HG03575 (cell line): ENCODE data around the gene AUTS2.

Experiments used
- ATAC-seq: cut with Tn5 transposase; IDR thresholded peaks from one replicate; pipeline ENCODE4 v1.9.1; 2021; ENCODE audit not compliant: unreplicated experiment, insufficient number of reproducible peaks, low FRiP score; ENCODE audit errors: extremely low read depth

Gene AUTS2

GRCh38 chr7:70040970-70041766, 442.9 kb downstream of the AUTS2 start:
- ATAC-seq = no peak

- no peak for ATAC-seq
Measured at GRCh38 chr7:70042533-70042932, 444.3 kb downstream of the AUTS2 start.

- no peak for ATAC-seq
Measured at GRCh38 chr7:70043015-70043538, 444.8 kb downstream of the AUTS2 start.

GRCh38 chr7:70044064-70044463, 445.8 kb downstream of the AUTS2 start:
- ATAC-seq = no peak

- no peak for ATAC-seq
Measured at GRCh38 chr7:70044525-70044924, 446.2 kb downstream of the AUTS2 start.

GRCh38 chr7:70044981-70045380, 446.7 kb downstream of the AUTS2 start:
- ATAC-seq = no peak

- ATAC-seq = no peak
Measured at GRCh38 chr7:70047384-70047783, 449.1 kb downstream of the AUTS2 start.

- ATAC-seq = no peak
Measured at GRCh38 chr7:70047891-70048448, 449.7 kb downstream of the AUTS2 start.

- no peak for ATAC-seq
Measured at GRCh38 chr7:70051726-70052125, 453.5 kb downstream of the AUTS2 start.

- no peak for ATAC-seq
Measured at GRCh38 chr7:70052691-70053090, 454.4 kb downstream of the AUTS2 start.

GRCh38 chr7:70053421-70053820, 455.1 kb downstream of the AUTS2 start:
- ATAC-seq = no peak

GRCh38 chr7:70053989-70054388, 455.7 kb downstream of the AUTS2 start:
- no peak for ATAC-seq

- ATAC-seq = no peak
Measured at GRCh38 chr7:70056363-70056762, 458.1 kb downstream of the AUTS2 start.

- ATAC-seq = no peak
Measured at GRCh38 chr7:70060298-70061068, 462.2 kb downstream of the AUTS2 start.

- ATAC-seq = no peak
Measured at GRCh38 chr7:70063371-70063770, 465.1 kb downstream of the AUTS2 start.

- ATAC-seq = no peak
Measured at GRCh38 chr7:70063927-70064326, 465.7 kb downstream of the AUTS2 start.

- no peak for ATAC-seq
Measured at GRCh38 chr7:70066844-70067243, 468.6 kb downstream of the AUTS2 start.

GRCh38 chr7:70068531-70068930, 470.3 kb downstream of the AUTS2 start:
- no peak for ATAC-seq

- ATAC-seq = no peak
Measured at GRCh38 chr7:70069977-70070376, 471.7 kb downstream of the AUTS2 start.

- no peak for ATAC-seq
Measured at GRCh38 chr7:70071766-70072165, 473.5 kb downstream of the AUTS2 start.
